Fibroblast of skin of right quadriceps (primary cell): ENCODE data around the gene EYS.

Experiments
- DNase-seq: peaks from one replicate; pipeline ENCODE4 v3.0.0-alpha.2; 2013

Gene EYS

GRCh38 chr6:64213697-64214096 lies 1493.3 kb downstream of the EYS start:
- no peak for DNase-seq

GRCh38 chr6:64197246-64197645 lies 1509.8 kb downstream of the EYS start:
- DNase-seq = no peak

- no peak for DNase-seq
Measured at GRCh38 chr6:64186592-64186991, 1520.4 kb downstream of the EYS start.

- DNase-seq = no peak
Measured at GRCh38 chr6:64185621-64186020, 1521.4 kb downstream of the EYS start.

- DNase-seq = no peak
Measured at GRCh38 chr6:64175296-64175695, 1531.7 kb downstream of the EYS start.

- DNase-seq = no peak
Measured at GRCh38 chr6:64170316-64170715, 1536.7 kb downstream of the EYS start.

GRCh38 chr6:64160486-64160885 lies 1546.5 kb downstream of the EYS start:
- no peak for DNase-seq

GRCh38 chr6:64155063-64155462 lies 1552.0 kb downstream of the EYS start:
- no peak for DNase-seq

- no peak for DNase-seq
Measured at GRCh38 chr6:64146876-64147275, 1560.2 kb downstream of the EYS start.

- no peak for DNase-seq
Measured at GRCh38 chr6:64146094-64146493, 1560.9 kb downstream of the EYS start.

GRCh38 chr6:64145658-64146057 lies 1561.4 kb downstream of the EYS start:
- DNase-seq = no peak

- no peak for DNase-seq
Measured at GRCh38 chr6:64143101-64143500, 1563.9 kb downstream of the EYS start.

GRCh38 chr6:64141680-64142079 lies 1565.3 kb downstream of the EYS start:
- DNase-seq = no peak

GRCh38 chr6:64128301-64129024 lies 1578.6 kb downstream of the EYS start:
- no peak for DNase-seq

GRCh38 chr6:64123761-64124633 lies 1583.0 kb downstream of the EYS start:
- peak; percentile 13 for DNase-seq

- DNase-seq = no peak
Measured at GRCh38 chr6:64122712-64123375, 1584.2 kb downstream of the EYS start.

- no peak for DNase-seq
Measured at GRCh38 chr6:64121011-64121565, 1585.9 kb downstream of the EYS start.

GRCh38 chr6:64113704-64114103 lies 1593.3 kb downstream of the EYS start:
- DNase-seq = no peak

GRCh38 chr6:64104051-64104450 lies 1603.0 kb downstream of the EYS start:
- no peak for DNase-seq

- no peak for DNase-seq
Measured at GRCh38 chr6:64103480-64103879, 1603.5 kb downstream of the EYS start.

GRCh38 chr6:64100702-64101303 lies 1606.2 kb downstream of the EYS start:
- no peak for DNase-seq

- DNase-seq = no peak
Measured at GRCh38 chr6:64090352-64090751, 1616.7 kb downstream of the EYS start.

- no peak for DNase-seq
Measured at GRCh38 chr6:64085126-64085525, 1621.9 kb downstream of the EYS start.
